Transverse colon (tissue), 4 donors: Measurements from ENCODE around the gene TREX2. TPM values are rescaled to one million over a fixed set of nuclear protein-coding genes. Genes with fewer than 3 reads are reported as not detected.

Experiments
- DNase-seq: peaks from one replicate; pipeline ENCODE4 v3.0.0-alpha.2; 2019
- H3K27ac ChIP-seq, 4 donors: fragments of 200-600 bp; sonication (generic); 2 replicates each; pipeline ENCODE4 v1.5.1; 2016 to 2018; ENCODE audit warnings: inconsistent platforms in 4 of 4
- H3K27me3 ChIP-seq: fragments of 200-600 bp; sonication (generic); 2 replicates; pipeline ENCODE4 v1.5.1; 2017; ENCODE audit warnings: inconsistent platforms
- H3K36me3 ChIP-seq, 4 donors: fragments of 200-600 bp; sonication (generic); 2 replicates each; pipeline ENCODE4 v1.5.1; 2017 to 2019; ENCODE audit warnings: inconsistent platforms in 4 of 4
- H3K4me1 ChIP-seq, 4 donors: fragments of 200-600 bp; sonication (generic); 2 replicates each; pipeline ENCODE4 v1.5.1; 2017 to 2020; ENCODE audit warnings: inconsistent platforms in 4 of 4
- H3K4me3 ChIP-seq, 4 donors: fragments of 200-600 bp; sonication (generic); 1 replicate in 1 of 4; 2 replicates in 3 of 4; pipeline versions ENCODE4 v1.5.1 to v1.6.1; 2017 to 2019; ENCODE audit warnings: inconsistent platforms in 4 of 4
- H3K9me3 ChIP-seq, 2 donors: fragments of 200-600 bp; sonication (generic); 2 replicates each; pipeline ENCODE4 v1.5.1; 2017 to 2019; ENCODE audit warnings: inconsistent platforms in 2 of 2
- CTCF ChIP-seq, 5 experiments: fragments of 200-600 bp in 3 of 5; fragments of 450-650 bp in 2 of 5; sonication (generic) in 3 of 5; IDR thresholded peaks; 1 replicate in 2 of 5; 2 replicates in 3 of 5; pipeline ENCODE4 v1.5.1; 2016 to 2017; ENCODE audit warnings: antibody characterized with exemption in 5 of 5, inconsistent platforms in 3 of 5, mild to moderate bottlenecking in 2 of 5, moderate library complexity in 1 of 5
- EP300 ChIP-seq: sonication (generic); formaldehyde crosslinking; IDR thresholded peaks from one replicate; pipeline ENCODE4 v1.6.1; 2017; ENCODE audit warnings: antibody characterized with exemption, low read depth
- POLR2A ChIP-seq: fragments of 450-650 bp; IDR thresholded peaks from one replicate; pipeline ENCODE4 v1.6.1; 2016; ENCODE audit warnings: antibody characterized with exemption, mild to moderate bottlenecking, moderate library complexity
- POLR2AphosphoS5 ChIP-seq, 3 donors: sonication (generic); formaldehyde crosslinking; IDR thresholded peaks; one replicate each; pipeline ENCODE4 v1.6.1; 2016; ENCODE audit warnings: antibody characterized with exemption in 3 of 3
- WGBS, 2 donors: methylation state at CpG; one replicate each; pipeline ENCODE4 v1.1.5; 2018; ENCODE audit warnings: low coverage in 1 of 2; 5-methylcytosine and 5-hydroxymethylcytosine counted together
- in situ Hi-C, 4 donors: fragments of 200-750 bp; cut with MboI; loops; one replicate each; pipeline versions ENCODE4 v1.15.0 to v1.15.1; 2017; ENCODE audit warnings: low sequenced_read_pairs in 3 of 4, low pct_ligation_motif_present in 1 of 4, low pct_unique_long_range_greater_than_20kb in 1 of 4
- intact Hi-C: fragments of 100-400 bp; cut with DNase I; formaldehyde crosslinking; loops from one replicate; pipeline ENCODE4 v1.15.1; 2023; ENCODE audit warnings: low total_unique reads
- total RNA-seq, 4 donors: library from RNA; depleted of rRNA; stranded (reverse); fragments of >200 nt; gene quantifications; one replicate each; pipeline ENCODE4 v1.1.0, GENCODE V29; 2016

The TREX2 gene
- total RNA-seq, 4 donors from 2014 or later, result 0.55 to 2.0 (median 1.4) TPM; not detected in 1

- no peak for DNase-seq
- no peak overlapping the region for H3K4me3 ChIP-seq
- no peaks in the 10 kb centered on the region for H3K9me3 ChIP-seq
- WGBS, 2 donors, result 67 to 80% methylated on average over 1 to 9 of the region's 9 CpGs
- TF ChIP-seq CTCF (IDR thresholded peaks at IDR 0.05), result no peak
- TF ChIP-seq POLR2A, result no peak
- peak; percentile 20 to 34 (median 24) for TF ChIP-seq POLR2AphosphoS5 (IDR thresholded peaks at IDR 0.05)
- no peak for TF ChIP-seq EP300
- no peak overlapping the region for H3K27ac ChIP-seq
- H3K4me1 ChIP-seq, result peaks cover 0 to 7% (median 3%) of the 10 kb centered on the region in 4 donors
- H3K27me3 ChIP-seq, result peaks cover 5% of the 10 kb centered on the region
- H3K36me3 ChIP-seq, result no peaks in the 10 kb centered on the region
- intact Hi-C loops (no loop called here), in situ Hi-C loops (no loop called here)
These were observed 30.9 kb downstream of the TREX2 start for GRCh38 chrX:153414856-153415510.

- peaks cover 5% of the 10 kb centered on the region for H3K27me3 ChIP-seq
- intact Hi-C loops, result no loop called here
- DNase-seq, result no peak
- no peaks in the 10 kb centered on the region for H3K36me3 ChIP-seq
- no peak overlapping the region for H3K27ac ChIP-seq
- H3K4me3 ChIP-seq, result no peak overlapping the region
- in situ Hi-C loops, result no loop called here
- WGBS, 2 donors, result 85% methylated on average over 11 of the region's 11 CpGs; no CpG with 5 or more reads in 1 of the 2 donors
- peaks cover 0 to 7% (median 3%) of the 10 kb centered on the region in 4 donors for H3K4me1 ChIP-seq
- TF ChIP-seq CTCF (IDR thresholded peaks at IDR 0.05) (no peak), POLR2A (no peak), EP300 (no peak), POLR2AphosphoS5 (IDR thresholded peaks at IDR 0.05) (no peak)
- no peaks in the 10 kb centered on the region for H3K9me3 ChIP-seq
These were observed 32.1 kb downstream of the TREX2 start for GRCh38 chrX:153413731-153414130.

- 82% methylated on average over 21 of the region's 23 CpGs; no CpG with 5 or more reads in 1 of the 2 donors for WGBS, 2 donors
These were observed 32.8 kb downstream of the TREX2 start for GRCh38 chrX:153412746-153413720.

More at GRCh38 chrX:153412746-153413720, 32.8 kb downstream of the TREX2 start:
- Histone ChIP-seq H3K4me1 (peaks cover 0 to 7% (median 3%) of the 10 kb centered on the region in 4 donors), H3K27ac (no peak overlapping the region), H3K9me3 (no peaks in the 10 kb centered on the region), H3K27me3 (peaks cover 5% of the 10 kb centered on the region), H3K4me3 (no peak overlapping the region), H3K36me3 (no peaks in the 10 kb centered on the region)
- DNase-seq, result no peak
- TF ChIP-seq EP300, result no peak
- TF ChIP-seq CTCF (IDR thresholded peaks at IDR 0.05), result no peak
- TF ChIP-seq POLR2A, result no peak
- no peak for TF ChIP-seq POLR2AphosphoS5 (IDR thresholded peaks at IDR 0.05)
- in situ Hi-C loops (no loop called here), intact Hi-C loops (no loop called here)
